HCT116 (cell line): ENCODE data around the gene KDM5C. TPM values are rescaled to one million over a fixed set of nuclear protein-coding genes. Genes with fewer than 3 reads are reported as not detected.

Experiments
- ATAC-seq: fragments of 200-7000 bp; cut with Tn5 transposase; 2 replicates; pipeline ENCODE4 v1.9.1; 2020; ENCODE audit warnings: mild to moderate bottlenecking, moderate library complexity
- BruUV-seq: library from RNA; stranded (reverse); fragments of 400-500 nt; replicated peaks from 2 replicates; lab custom pipeline; 2021; lab: Mats Ljungman, UMichigan
- CTCF ChIA-PET: fragments of 300-600 bp; sonication (Branson Sonifier 250); formaldehyde crosslinking; loops from one replicate; lab custom pipeline; 2021; ENCODE audit warnings: antibody characterized with exemption; lab: Charles Lee
- POLR2A ChIA-PET: fragments of 300-600, 350-600 bp; sonication (Branson Sonifier 250); formaldehyde crosslinking; loops from one replicate; lab custom pipeline; 2021; ENCODE audit warnings: antibody characterized with exemption; lab: Charles Lee
- RAD21 ChIA-PET, 2 experiments: fragments of 300-600 bp; sonication (Branson Sonifier 250); formaldehyde crosslinking; loops; one replicate each; lab custom pipeline; 2023; ENCODE audit warnings: low total read pairs in 2 of 2; ENCODE audit not compliant: uncharacterized antibody in 2 of 2, unreplicated experiment in 2 of 2, low non-redundant PET in 1 of 2; lab: Charles Lee
- DNase-seq: peaks from one replicate; pipeline ENCODE4 v3.0.0-alpha.2; 2010; ENCODE audit warnings: low read depth, low spot score
- H2AFZ ChIP-seq: fragments of 200-600 bp; shearing (Covaris generic), sonication (generic); 2 replicates; pipeline ENCODE4 v1.6.1; 2017; ENCODE audit warnings: low read depth, mixed run types, mixed read lengths, antibody characterized with exemption, low read length; ENCODE audit not compliant: poor library complexity, severe bottlenecking
- H3K27ac ChIP-seq: 2 replicates; pipeline ENCODE4 v1.5.1; 2012; ENCODE audit warnings: low read depth, low read length
- H3K27me3 ChIP-seq: fragments of 200-600 bp; sonication (generic); 2 replicates; pipeline ENCODE4 v1.6.1; 2016; ENCODE audit warnings: mixed run types, low read length, mixed read lengths; ENCODE audit not compliant: insufficient read depth
- H3K36me3 ChIP-seq, 2 experiments: fragments of 200-500 bp in 1 of 2; fragments of 200-600 bp in 1 of 2; sonication (Bioruptor generic) in 1 of 2; sonication (generic) in 1 of 2; 2 replicates each; pipeline versions ENCODE4 v1.5.1 to v1.6.1; 2014 to 2016; ENCODE audit warnings: low read length in 2 of 2, inconsistent platforms in 1 of 2, mixed read lengths in 1 of 2, mixed run types in 1 of 2; ENCODE audit not compliant: insufficient read depth in 2 of 2, control insufficient read depth in 1 of 2
- H3K4me1 ChIP-seq, 2 experiments: fragments of 200-600 bp in 1 of 2; sonication (generic) in 1 of 2; 2 replicates each; pipeline versions ENCODE4 v1.5.1 to v1.6.1; 2012 to 2017; ENCODE audit warnings: low read length in 2 of 2, inconsistent platforms in 1 of 2, mild to moderate bottlenecking in 1 of 2, mixed read lengths in 1 of 2, mixed run types in 1 of 2, moderate library complexity in 1 of 2; ENCODE audit not compliant: insufficient read depth in 2 of 2, control insufficient read depth in 1 of 2
- H3K4me2 ChIP-seq: fragments of 200-600 bp; sonication (generic); 2 replicates; pipeline ENCODE4 v1.6.1; 2017; ENCODE audit warnings: mixed run types, low read length, mixed read lengths
- H3K4me3 ChIP-seq, 2 experiments: fragments of 200-600 bp in 1 of 2; sonication (generic) in 1 of 2; replicated peaks in 1 of 2; 2 replicates each; pipeline ENCODE4 v1.5.1; 2011 to 2016; ENCODE audit warnings: low read length in 2 of 2, control low read depth in 1 of 2, low read depth in 1 of 2, mild to moderate bottlenecking in 1 of 2, mixed read lengths in 1 of 2, mixed run types in 1 of 2
- H3K79me2 ChIP-seq: fragments of 200-600 bp; sonication (generic); 2 replicates; pipeline ENCODE4 v1.6.1; 2017; ENCODE audit warnings: mild to moderate bottlenecking, mixed run types, low read length, moderate library complexity, mixed read lengths; ENCODE audit not compliant: insufficient read depth
- H3K9ac ChIP-seq: fragments of 200-600 bp; sonication (generic); 2 replicates; pipeline ENCODE4 v1.6.1; 2016; ENCODE audit warnings: low read length, mixed read lengths
- H3K9me2 ChIP-seq: fragments of 200-600 bp; sonication (generic), shearing (Covaris generic); 2 replicates; pipeline ENCODE4 v1.6.1; 2017; ENCODE audit warnings: mixed run types, mild to moderate bottlenecking, moderate library complexity; ENCODE audit not compliant: insufficient read depth
- H3K9me3 ChIP-seq, 2 experiments: fragments of 200-500 bp in 1 of 2; fragments of 200-600 bp in 1 of 2; sonication (Bioruptor generic) in 1 of 2; sonication (generic) in 1 of 2; 2 replicates each; pipeline ENCODE4 v1.6.1; 2014 to 2017; ENCODE audit warnings: low read length in 2 of 2, mixed read lengths in 2 of 2, inconsistent platforms in 1 of 2, low read depth in 1 of 2, mild to moderate bottlenecking in 1 of 2, mixed run types in 1 of 2, moderate library complexity in 1 of 2; ENCODE audit not compliant: control insufficient read depth in 1 of 2, insufficient read depth in 1 of 2
- H4K20me1 ChIP-seq: fragments of 200-600 bp; sonication (generic), shearing (Covaris generic); 2 replicates; pipeline ENCODE4 v1.6.1; 2017; ENCODE audit warnings: mixed run types, mild to moderate bottlenecking, moderate library complexity; ENCODE audit not compliant: insufficient read depth
- CBX3 ChIP-seq: IDR thresholded peaks from 2 replicates; pipeline ENCODE4 v1.6.1; 2012; ENCODE audit warnings: low read depth
- EZH2phosphoT487 ChIP-seq: fragments of 200-600 bp; IDR thresholded peaks from 2 replicates; pipeline ENCODE4 v1.6.1; 2018; ENCODE audit warnings: antibody characterized with exemption, borderline replicate concordance
- FOSL1 ChIP-seq: IDR thresholded peaks from 2 replicates; pipeline ENCODE4 v1.6.1; 2012; ENCODE audit warnings: low read depth
- JUND ChIP-seq: IDR thresholded peaks from 2 replicates; pipeline ENCODE4 v1.6.1; 2012
- POLR2A ChIP-seq: IDR thresholded peaks from 2 replicates; pipeline ENCODE4 v1.7.0; 2011; ENCODE audit warnings: borderline replicate concordance; ENCODE audit not compliant: insufficient read depth, insufficient read length; ENCODE audit errors: extremely low read depth
- POLR2AphosphoS5 ChIP-seq: IDR thresholded peaks from 2 replicates; pipeline ENCODE4 v1.6.1; 2011; ENCODE audit warnings: mild to moderate bottlenecking, low read depth, low read length, moderate library complexity
- RAD21 ChIP-seq: IDR thresholded peaks from 2 replicates; pipeline ENCODE4 v1.6.1; 2012; ENCODE audit warnings: low read depth, mild to moderate bottlenecking
- SIN3A ChIP-seq: IDR thresholded peaks from 2 replicates; pipeline ENCODE4 v1.6.1; 2012; ENCODE audit warnings: low read depth
- SRF ChIP-seq: IDR thresholded peaks from 2 replicates; pipeline ENCODE4 v1.6.1; 2012; ENCODE audit warnings: low read depth
- intact Hi-C: fragments of 100-400 bp; cut with micrococcal nuclease; formaldehyde crosslinking; loops from 2 replicates; pipeline ENCODE4 v1.10.0; 2022
- total RNA-seq: library from RNA; stranded (reverse); gene quantifications from one replicate; pipeline ENCODE4 v1.2.1, GENCODE V29; 2021; ENCODE audit not compliant: unreplicated experiment
- TF ChIP-seq, protein P1 (sequence below): IDR thresholded peaks from 2 replicates; pipeline ENCODE4 v1.6.1; 2012
- TF ChIP-seq, protein P2 (sequence below): IDR thresholded peaks from 2 replicates; pipeline ENCODE4 v1.6.1; 2011; ENCODE audit warnings: mild to moderate bottlenecking, low read length, moderate library complexity; ENCODE audit not compliant: insufficient replicate concordance; ENCODE audit errors: extremely low read depth

KDM5C gene
- total RNA-seq, 1 experiment from 2014 or later = 72.9 TPM

DNA sequence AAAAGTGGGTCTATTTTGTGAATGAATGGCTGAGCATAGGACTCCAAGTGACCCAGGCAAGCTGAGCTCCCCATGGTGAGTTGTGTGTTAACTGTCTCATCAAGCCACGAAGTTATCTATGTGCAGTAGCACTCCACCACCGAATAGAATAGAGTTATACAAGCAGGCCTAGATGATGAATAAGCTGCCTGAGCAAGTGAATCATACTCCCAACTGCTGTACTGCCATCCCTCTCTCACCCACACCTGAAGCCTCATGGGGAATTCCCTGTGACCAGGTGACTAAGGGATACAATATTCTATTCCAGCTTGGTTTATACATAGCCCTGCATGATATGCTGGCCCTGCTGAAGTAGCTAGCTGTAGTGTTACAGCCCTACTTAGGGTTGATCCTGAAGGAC is 38.7 kb downstream of the KDM5C start:
- Histone ChIP-seq H3K4me3 (no peak overlapping the region), H3K79me2 (no peaks in the 10 kb centered on the region), H3K4me1 (peaks cover 0 to 23% of the 10 kb centered on the region in 2 experiments; a peak in 1 of 4 replicates), H3K27ac (no peak overlapping the region), H3K27me3 (no peaks in the 10 kb centered on the region), H4K20me1 (no peaks in the 10 kb centered on the region), H3K36me3 (no peaks in the 10 kb centered on the region), H3K4me2 (no peak overlapping the region), H3K9ac (no peak overlapping the region), H3K9me2 (no peaks in the 10 kb centered on the region), H2AFZ (no peak overlapping the region), H3K9me3 (no peaks in the 10 kb centered on the region)
- no peak for DNase-seq
- intact Hi-C loops = no loop called here
- POLR2A ChIA-PET = no interaction called here
- RAD21 ChIA-PET = no interaction called here
- CTCF ChIA-PET = no interaction called here
- TF ChIP-seq EZH2phosphoT487 = no peak
- no peak for TF ChIP-seq RAD21
- no peak for TF ChIP-seq SRF
- TF ChIP-seq, protein P1, sequence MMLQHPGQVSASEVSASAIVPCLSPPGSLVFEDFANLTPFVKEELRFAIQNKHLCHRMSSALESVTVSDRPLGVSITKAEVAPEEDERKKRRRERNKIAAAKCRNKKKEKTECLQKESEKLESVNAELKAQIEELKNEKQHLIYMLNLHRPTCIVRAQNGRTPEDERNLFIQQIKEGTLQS = no peak
- TF ChIP-seq CBX3 = no peak
- no peak for TF ChIP-seq SIN3A
- no peak for TF ChIP-seq JUND
- TF ChIP-seq POLR2AphosphoS5 = no peak
- no peak for TF ChIP-seq POLR2A
- TF ChIP-seq FOSL1 = no peak
- TF ChIP-seq, protein P2, sequence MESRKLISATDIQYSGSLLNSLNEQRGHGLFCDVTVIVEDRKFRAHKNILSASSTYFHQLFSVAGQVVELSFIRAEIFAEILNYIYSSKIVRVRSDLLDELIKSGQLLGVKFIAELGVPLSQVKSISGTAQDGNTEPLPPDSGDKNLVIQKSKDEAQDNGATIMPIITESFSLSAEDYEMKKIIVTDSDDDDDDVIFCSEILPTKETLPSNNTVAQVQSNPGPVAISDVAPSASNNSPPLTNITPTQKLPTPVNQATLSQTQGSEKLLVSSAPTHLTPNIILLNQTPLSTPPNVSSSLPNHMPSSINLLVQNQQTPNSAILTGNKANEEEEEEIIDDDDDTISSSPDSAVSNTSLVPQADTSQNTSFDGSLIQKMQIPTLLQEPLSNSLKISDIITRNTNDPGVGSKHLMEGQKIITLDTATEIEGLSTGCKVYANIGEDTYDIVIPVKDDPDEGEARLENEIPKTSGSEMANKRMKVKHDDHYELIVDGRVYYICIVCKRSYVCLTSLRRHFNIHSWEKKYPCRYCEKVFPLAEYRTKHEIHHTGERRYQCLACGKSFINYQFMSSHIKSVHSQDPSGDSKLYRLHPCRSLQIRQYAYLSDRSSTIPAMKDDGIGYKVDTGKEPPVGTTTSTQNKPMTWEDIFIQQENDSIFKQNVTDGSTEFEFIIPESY = no peak
- BruUV-seq = no TSS peak
- peak; percentile 43; the same call in 1 of the 2 replicates for ATAC-seq
